ENCODE results near the gene HAUS7.

- TF ChIP-seq POLR2A (IDR thresholded peaks at IDR 0.05; ENCODE audit: control extremely low read depth in 1 of 2, low read depth in 2 of 2, low read length in 2 of 2) (no peak), RAD21 (IDR thresholded peaks at IDR 0.05 in 1 of 2, conservative IDR thresholded peaks at IDR 0.05 in 1 of 2; ENCODE audit: low read depth in 2 of 2, low read length in 2 of 2) (no peak), PHF8 (conservative IDR thresholded peaks at IDR 0.05; ENCODE audit: low read depth, low read length) (no peak), EZH2 (IDR thresholded peaks at IDR 0.05; ENCODE audit: low read depth, low read length, severe bottlenecking) (no peak), TAF1 (IDR thresholded peaks at IDR 0.05; ENCODE audit: low read depth, low read length) (no peak), CTCF (IDR thresholded peaks at IDR 0.05; ENCODE audit: control extremely low read depth in 1 of 3, insufficient read depth in 1 of 3, low read depth in 1 of 3, low read length in 3 of 3) (no peak), YY1 (IDR thresholded peaks at IDR 0.05; ENCODE audit: low read depth, low read length) (no peak), JUN (IDR thresholded peaks at IDR 0.05; ENCODE audit: low read depth, low read length) (no peak), RBBP5 (IDR thresholded peaks at IDR 0.05; ENCODE audit: borderline replicate concordance, low read depth, low read length) (no peak), CHD7 (IDR thresholded peaks at IDR 0.05; ENCODE audit: insufficient replicate concordance, low read length) (no peak)
Observed at GRCh38 chrX:153512501-153512893, 42.1 kb upstream of the HAUS7 start.
